ENCODE results near the gene THSD4.

The THSD4 gene

DNA sequence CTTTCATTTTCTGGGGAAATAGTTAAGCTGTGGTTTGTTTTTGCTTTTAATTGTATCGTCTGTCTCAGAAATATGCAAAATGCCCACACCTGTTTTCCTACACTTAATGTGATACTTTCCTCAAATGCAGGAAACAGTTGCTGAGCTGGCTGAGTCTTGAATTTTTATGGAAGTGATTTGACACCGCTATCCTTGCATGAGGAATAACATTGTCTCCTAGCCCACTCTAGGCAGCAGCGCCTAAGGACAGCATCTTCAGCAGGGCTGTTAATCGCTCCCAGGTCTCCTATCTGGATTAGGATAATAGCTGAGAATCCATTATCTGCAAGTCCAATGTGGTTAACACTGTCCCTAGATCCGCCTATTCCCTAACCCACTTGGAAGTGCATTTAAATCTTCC, 562.5 kb downstream of the THSD4 start:
- no peaks in the 10 kb centered on the region for H3K9me2 ChIP-seq (ENCODE audit: low read depth, low read length)
- no peak overlapping the region for H3K4me3 ChIP-seq (ENCODE audit: low read depth, low read length, poor library complexity, severe bottlenecking)
- no peak for TF ChIP-seq CTCF (IDR thresholded peaks at IDR 0.05; ENCODE audit: low read length)
- TF ChIP-seq EZH2 (IDR thresholded peaks at IDR 0.05; ENCODE audit: borderline replicate concordance, low read length): no peak
- no peak overlapping the region for H3K9ac ChIP-seq (ENCODE audit: low read length)
- no peak overlapping the region for H2AFZ ChIP-seq (ENCODE audit: low read length)
- no peaks in the 10 kb centered on the region for H3K27me3 ChIP-seq (ENCODE audit: insufficient read depth, low read length)
- H4K20me1 ChIP-seq (ENCODE audit: insufficient read depth, low read length): no peaks in the 10 kb centered on the region
- no peaks in the 10 kb centered on the region for H3F3A ChIP-seq (ENCODE audit: insufficient read depth, low read length)
- H3K4me2 ChIP-seq (ENCODE audit: low read length): no peak overlapping the region
- H3K79me2 ChIP-seq (ENCODE audit: insufficient read depth, low read length): no peaks in the 10 kb centered on the region
- H3K36me3 ChIP-seq (ENCODE audit: insufficient read depth, low read length): no peaks in the 10 kb centered on the region
- H3K4me1 ChIP-seq (ENCODE audit: insufficient read depth, low read length, severe bottlenecking): no peaks in the 10 kb centered on the region
- no peak overlapping the region for H3K27ac ChIP-seq (ENCODE audit: low read depth, low read length, poor library complexity, severe bottlenecking)
- H3K9me3 ChIP-seq (ENCODE audit: low read length): no peaks in the 10 kb centered on the region

DNA sequence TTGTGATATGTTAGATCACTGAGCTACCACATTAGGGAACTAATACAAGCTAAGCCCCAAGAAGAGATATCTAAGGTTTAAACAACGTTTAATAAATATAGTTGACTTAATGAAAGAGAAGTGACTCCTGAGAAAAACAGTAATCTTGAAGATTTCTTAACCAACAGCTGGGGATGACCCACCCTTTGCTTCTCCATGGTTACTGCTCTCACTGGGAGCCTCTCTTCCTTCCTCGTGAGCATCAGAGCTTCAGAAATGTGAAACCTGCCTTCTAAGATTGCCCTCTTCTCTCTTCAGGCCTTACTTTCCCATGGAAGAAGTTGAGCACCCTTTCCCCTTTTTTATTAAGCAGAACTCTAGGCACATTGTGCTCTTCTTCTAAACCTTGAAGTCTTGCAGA, 562.9 kb downstream of the THSD4 start:
- Histone ChIP-seq H3K4me2 (ENCODE audit: low read length) (no peak overlapping the region), H4K20me1 (ENCODE audit: insufficient read depth, low read length) (no peaks in the 10 kb centered on the region)

DNA sequence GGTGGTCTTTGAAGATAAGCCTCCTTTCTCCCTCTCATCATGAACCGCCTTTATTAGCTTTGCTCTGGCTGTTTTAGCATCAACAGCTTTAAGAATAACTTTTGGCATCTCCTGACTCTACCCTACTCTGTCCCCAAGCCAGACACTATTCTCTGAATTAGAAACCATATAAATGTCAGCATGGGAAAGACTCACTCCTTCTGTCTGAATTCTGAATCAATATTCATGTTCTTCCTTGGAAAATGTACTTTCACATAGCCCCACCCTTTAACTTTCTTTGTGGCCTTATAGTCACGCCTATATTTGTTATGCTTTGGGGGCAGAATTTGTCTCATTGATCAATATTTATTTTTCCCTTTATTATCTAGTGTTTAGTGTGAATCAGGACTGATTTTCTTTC, 563.3 kb downstream of the THSD4 start:
- Histone ChIP-seq H3K4me3 (ENCODE audit: low read depth, low read length, poor library complexity, severe bottlenecking) (no peak overlapping the region), H4K20me1 (ENCODE audit: insufficient read depth, low read length) (no peaks in the 10 kb centered on the region), H2AFZ (ENCODE audit: low read length) (no peak overlapping the region), H3K9me2 (ENCODE audit: low read depth, low read length) (no peaks in the 10 kb centered on the region), H3K36me3 (ENCODE audit: insufficient read depth, low read length) (no peaks in the 10 kb centered on the region), H3K9ac (ENCODE audit: low read length) (no peak overlapping the region), H3K9me3 (ENCODE audit: low read length) (no peaks in the 10 kb centered on the region), H3K4me1 (ENCODE audit: insufficient read depth, low read length, severe bottlenecking) (no peaks in the 10 kb centered on the region), H3K27me3 (ENCODE audit: insufficient read depth, low read length) (no peaks in the 10 kb centered on the region), H3K79me2 (ENCODE audit: insufficient read depth, low read length) (no peaks in the 10 kb centered on the region), H3K27ac (ENCODE audit: low read depth, low read length, poor library complexity, severe bottlenecking) (no peak overlapping the region), H3K4me2 (ENCODE audit: low read length) (no peak overlapping the region), H3F3A (ENCODE audit: insufficient read depth, low read length) (no peaks in the 10 kb centered on the region)
- TF ChIP-seq EZH2 (IDR thresholded peaks at IDR 0.05; ENCODE audit: borderline replicate concordance, low read length): no peak
- TF ChIP-seq CTCF (IDR thresholded peaks at IDR 0.05; ENCODE audit: low read length): no peak

More for the DNA sequence above, 562.9 kb downstream of the THSD4 start:
- no peak overlapping the region for H3K27ac ChIP-seq (ENCODE audit: low read depth, low read length, poor library complexity, severe bottlenecking)
- TF ChIP-seq EZH2 (IDR thresholded peaks at IDR 0.05; ENCODE audit: borderline replicate concordance, low read length): no peak
- TF ChIP-seq CTCF (IDR thresholded peaks at IDR 0.05; ENCODE audit: low read length): no peak
- no peaks in the 10 kb centered on the region for H3K9me2 ChIP-seq (ENCODE audit: low read depth, low read length)
- H2AFZ ChIP-seq (ENCODE audit: low read length): no peak overlapping the region
- H3K36me3 ChIP-seq (ENCODE audit: insufficient read depth, low read length): no peaks in the 10 kb centered on the region
- H3F3A ChIP-seq (ENCODE audit: insufficient read depth, low read length): no peaks in the 10 kb centered on the region
- no peaks in the 10 kb centered on the region for H3K79me2 ChIP-seq (ENCODE audit: insufficient read depth, low read length)
- no peak overlapping the region for H3K9ac ChIP-seq (ENCODE audit: low read length)
- no peak overlapping the region for H3K4me3 ChIP-seq (ENCODE audit: low read depth, low read length, poor library complexity, severe bottlenecking)
- H3K9me3 ChIP-seq (ENCODE audit: low read length): no peaks in the 10 kb centered on the region
- H3K27me3 ChIP-seq (ENCODE audit: insufficient read depth, low read length): no peaks in the 10 kb centered on the region
- no peaks in the 10 kb centered on the region for H3K4me1 ChIP-seq (ENCODE audit: insufficient read depth, low read length, severe bottlenecking)
